Left lobe of liver (tissue), 2 donors: Measurements from ENCODE around the gene CFAP91. TPM values are rescaled to one million over a fixed set of nuclear protein-coding genes. Genes with fewer than 3 reads are reported as not detected.

Experiments used
- ATAC-seq: fragments of 200-7000 bp; cut with Tn5 transposase; one replicate; pipeline ENCODE4 v1.9.1; 2020; ENCODE audit warnings: mild to moderate bottlenecking, moderate library complexity
- DNase-seq: peaks from one replicate; pipeline ENCODE4 v3.0.0-alpha.2; 2020; ENCODE audit warnings: low spot score
- total RNA-seq: library from RNA; stranded (reverse); gene quantifications from one replicate; pipeline ENCODE4 v1.2.1, GENCODE V29; 2021
- donor health status: DM: no; HTN: no; CAD: no; lungs with moderate emphysema.
- donor health status: DM: no; HTN: yes; CAD: no.

CFAP91 gene
- total RNA-seq, 1 donor from 2014 or later: 0.55 TPM

- DNase-seq: no peak
- ATAC-seq: no peak
These were observed 35.9 kb downstream of the CFAP91 start for GRCh38 chr3:119738741-119739140.

DNA sequence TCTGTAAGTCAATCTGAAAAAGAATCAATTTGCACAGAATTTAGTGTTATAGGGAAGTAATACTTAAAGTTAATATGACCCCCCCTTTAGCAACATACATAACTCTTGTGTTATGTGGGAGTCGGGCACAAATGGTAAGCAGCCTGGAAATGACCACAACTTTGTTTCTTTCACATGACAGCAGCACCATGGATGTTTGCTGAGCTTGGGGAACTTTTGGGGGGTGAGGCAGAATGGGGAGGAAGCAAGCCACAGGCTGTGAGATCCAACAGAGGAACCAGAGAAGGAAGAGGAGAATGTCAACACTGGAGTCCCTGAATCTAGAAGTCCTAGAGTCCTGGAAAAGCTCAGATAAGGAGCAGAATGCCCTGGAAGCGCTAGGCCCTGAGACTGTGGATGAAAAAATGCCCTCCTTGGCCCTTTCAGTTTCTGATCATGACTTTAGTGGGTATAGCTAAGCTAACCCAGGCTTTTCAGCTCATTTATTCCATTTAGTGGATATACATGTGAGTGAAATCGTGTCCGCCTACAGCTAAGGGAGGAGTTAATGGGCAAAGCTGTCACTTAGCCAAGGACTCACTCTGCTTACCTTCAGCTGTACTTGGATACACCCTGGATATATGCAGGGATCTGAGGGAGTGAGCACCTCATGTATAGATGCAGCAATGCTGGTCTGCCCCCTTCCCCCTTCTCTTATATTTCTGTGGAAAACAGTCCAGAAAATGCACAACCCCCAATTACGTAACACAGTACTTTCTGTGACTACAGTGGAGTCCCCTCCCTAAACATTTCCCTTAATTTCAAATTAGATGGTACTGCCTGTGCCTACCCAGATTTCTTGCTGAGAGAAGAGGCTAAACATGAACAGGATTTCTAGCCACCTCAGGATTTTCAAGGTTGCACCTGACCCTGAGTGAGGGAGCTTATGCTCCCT lies 39.1 kb downstream of the CFAP91 start:
- ATAC-seq: peak; percentile 29
- no peak for DNase-seq

DNA sequence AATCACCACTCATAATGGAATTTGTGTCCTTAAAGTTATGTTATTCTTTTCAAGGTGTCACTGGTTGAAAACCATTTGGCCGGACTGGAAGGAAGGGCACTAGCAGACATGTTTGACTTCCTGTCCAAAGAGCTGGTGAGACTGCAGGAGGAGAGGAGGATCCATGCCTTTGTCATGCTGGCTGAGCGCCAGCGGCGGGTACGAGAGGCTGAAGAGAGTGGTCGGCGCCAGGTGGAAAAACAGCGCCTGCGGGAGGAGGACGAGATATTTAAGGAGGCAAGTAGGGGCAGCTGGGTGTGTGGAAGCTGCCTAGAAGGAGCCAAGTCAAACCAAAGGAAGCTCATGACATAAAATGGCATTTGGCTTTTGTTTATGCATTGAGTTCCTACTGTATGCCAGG lies 41.1 kb downstream of the CFAP91 start:
- DNase-seq (no peak), ATAC-seq (no peak)

DNA sequence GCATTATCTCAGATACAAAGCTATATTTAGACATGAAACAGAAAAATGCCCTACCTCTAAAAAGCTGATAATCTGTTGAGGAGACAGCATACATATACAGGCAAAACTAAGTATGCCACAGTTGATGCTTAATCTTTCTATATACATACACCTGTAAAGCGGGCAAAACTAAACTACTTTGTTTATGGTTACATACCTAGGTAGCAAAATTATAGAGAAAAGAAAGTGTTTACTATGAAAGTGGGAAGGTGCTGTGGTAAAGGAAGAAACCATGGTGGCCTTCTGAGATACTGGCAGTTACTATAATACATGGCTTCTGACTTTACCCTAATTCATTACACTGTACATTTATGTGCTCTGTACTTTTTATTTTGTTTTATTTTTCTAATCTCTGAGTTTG lies 43.1 kb downstream of the CFAP91 start:
- no peak for DNase-seq
- no peak for ATAC-seq

- ATAC-seq: no peak
- DNase-seq: no peak
These were observed 43.6 kb downstream of the CFAP91 start for GRCh38 chr3:119746423-119746822.

DNA sequence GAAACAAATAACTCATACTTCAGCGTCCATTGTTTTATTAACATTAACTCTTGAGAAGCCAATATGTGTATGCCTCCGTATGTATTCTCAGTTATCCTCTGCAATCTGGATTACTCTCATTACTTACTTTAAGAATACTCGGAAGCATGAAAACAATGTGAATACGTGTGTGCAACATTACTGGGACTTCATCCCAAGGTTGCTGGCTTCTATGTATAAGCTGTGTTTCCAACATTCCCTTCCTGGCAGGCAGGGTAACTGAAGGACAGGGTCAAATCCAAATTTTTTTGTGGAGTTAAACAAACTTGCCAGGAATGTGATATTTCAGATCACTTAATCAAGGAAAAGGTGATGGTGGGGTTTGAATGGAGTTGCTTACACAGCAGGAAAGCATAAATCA lies 44.5 kb downstream of the CFAP91 start:
- DNase-seq (no peak), ATAC-seq (no peak)

GRCh38 chr3:119748991-119749390 lies 46.2 kb downstream of the CFAP91 start:
- ATAC-seq (no peak), DNase-seq (no peak)

DNA sequence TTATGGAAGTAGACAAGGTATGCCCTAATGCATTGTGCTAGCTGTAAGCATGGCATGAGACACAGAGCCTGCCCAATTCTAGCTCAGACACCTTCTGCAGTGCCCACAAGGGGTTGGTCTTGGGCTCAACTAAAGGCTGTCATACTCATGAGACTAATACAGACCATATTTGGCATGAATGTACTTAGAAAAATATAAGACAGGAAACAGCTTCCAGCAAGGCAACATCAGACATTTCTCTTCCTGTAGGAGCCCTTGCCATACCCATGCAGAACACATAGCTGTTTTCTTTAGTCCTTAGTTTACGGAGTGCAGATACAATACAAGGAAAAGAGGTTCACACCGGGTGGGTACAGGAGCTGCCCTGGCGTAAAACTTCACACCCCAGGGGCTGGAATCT lies 48.6 kb downstream of the CFAP91 start:
- ATAC-seq (no peak), DNase-seq (no peak)

Other genes starting within 250 kb of the CFAP91 start
- 23.4 TPM for gene TMEM39A, start 239.4 kb upstream of the CFAP91 start, total RNA-seq
- gene POGLUT1, start 234.1 kb upstream of the CFAP91 start, total RNA-seq: 8.6 TPM
- gene TIMMDC1, start 204.5 kb upstream of the CFAP91 start, total RNA-seq: 52.8 TPM
- 0.23 TPM for gene CD80, start 143.4 kb upstream of the CFAP91 start, total RNA-seq
- gene ADPRH, start 123.5 kb upstream of the CFAP91 start, total RNA-seq: 4.1 TPM
- gene PLA1A, start 105.1 kb upstream of the CFAP91 start, total RNA-seq: 13.5 TPM
- 0.65 TPM for gene POPDC2, start 42.4 kb upstream of the CFAP91 start, total RNA-seq
- 31.0 TPM for gene COX17, start 25.6 kb upstream of the CFAP91 start, total RNA-seq
- gene NR1I2, start 79.1 kb downstream of the CFAP91 start, total RNA-seq: 206 TPM